ENCODE results near the gene GPR179. TPM values are rescaled to one million over a fixed set of nuclear protein-coding genes. Genes with fewer than 3 reads are reported as not detected.

Gene GPR179
- total RNA-seq, 2 experiments from 2014 or later = 0.32 to 1.1 TPM

DNA sequence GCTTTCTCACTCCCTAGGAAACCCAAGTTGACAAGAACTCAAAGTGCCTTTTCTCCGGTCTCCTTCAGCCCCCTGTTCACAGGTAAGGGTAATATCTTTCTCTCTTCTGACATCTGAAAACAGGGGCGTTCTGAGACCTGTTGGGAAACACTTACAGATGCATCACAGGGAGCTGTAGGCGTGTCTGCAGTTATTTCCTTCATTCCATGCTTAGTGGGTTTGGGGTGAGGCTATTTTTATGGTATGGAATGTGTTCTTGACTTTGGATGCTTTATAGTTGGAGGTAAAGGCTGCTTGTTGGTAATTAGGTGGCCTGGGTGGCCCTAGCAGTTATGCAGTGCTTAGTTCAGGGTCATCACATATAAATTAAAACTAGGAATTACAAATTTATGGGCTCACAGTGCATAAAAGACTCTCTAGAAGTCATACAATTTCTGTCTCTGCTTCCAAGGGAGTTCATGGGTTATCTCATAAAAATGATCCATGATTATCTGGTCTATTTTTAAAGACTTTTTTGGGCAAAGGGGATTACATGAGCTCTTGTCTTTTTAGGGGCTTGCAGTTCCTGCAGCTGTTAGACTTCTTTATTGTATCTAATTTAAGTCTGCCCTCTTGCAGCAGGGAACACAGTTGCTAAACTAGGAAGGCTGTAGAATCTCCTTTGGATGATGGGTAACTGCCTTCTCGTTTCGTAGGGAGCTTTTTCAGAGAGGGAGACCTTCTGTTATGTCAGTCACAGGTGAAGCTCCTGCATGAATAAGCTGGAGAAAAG, 18.1 kb upstream of the GPR179 start:
- no peaks in the 10 kb centered on the region for H3K9me2 ChIP-seq (ENCODE audit: insufficient read depth, low read length)
- no peak overlapping the region for H3K4me2 ChIP-seq (ENCODE audit: low read length)
- TF ChIP-seq, protein P1, sequence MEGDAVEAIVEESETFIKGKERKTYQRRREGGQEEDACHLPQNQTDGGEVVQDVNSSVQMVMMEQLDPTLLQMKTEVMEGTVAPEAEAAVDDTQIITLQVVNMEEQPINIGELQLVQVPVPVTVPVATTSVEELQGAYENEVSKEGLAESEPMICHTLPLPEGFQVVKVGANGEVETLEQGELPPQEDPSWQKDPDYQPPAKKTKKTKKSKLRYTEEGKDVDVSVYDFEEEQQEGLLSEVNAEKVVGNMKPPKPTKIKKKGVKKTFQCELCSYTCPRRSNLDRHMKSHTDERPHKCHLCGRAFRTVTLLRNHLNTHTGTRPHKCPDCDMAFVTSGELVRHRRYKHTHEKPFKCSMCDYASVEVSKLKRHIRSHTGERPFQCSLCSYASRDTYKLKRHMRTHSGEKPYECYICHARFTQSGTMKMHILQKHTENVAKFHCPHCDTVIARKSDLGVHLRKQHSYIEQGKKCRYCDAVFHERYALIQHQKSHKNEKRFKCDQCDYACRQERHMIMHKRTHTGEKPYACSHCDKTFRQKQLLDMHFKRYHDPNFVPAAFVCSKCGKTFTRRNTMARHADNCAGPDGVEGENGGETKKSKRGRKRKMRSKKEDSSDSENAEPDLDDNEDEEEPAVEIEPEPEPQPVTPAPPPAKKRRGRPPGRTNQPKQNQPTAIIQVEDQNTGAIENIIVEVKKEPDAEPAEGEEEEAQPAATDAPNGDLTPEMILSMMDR (conservative IDR thresholded peaks at IDR 0.05; ENCODE audit: low read length) = no peak
- TF ChIP-seq EZH2phosphoT487 (IDR thresholded peaks at IDR 0.05; ENCODE audit: borderline replicate concordance, low read depth, low read length) = no peak
- intact Hi-C loops (cut with micrococcal nuclease; ENCODE audit: unreplicated experiment) = no loop called here
- no TSS peak for BruUV-seq (replicated peaks)
- H2AFZ ChIP-seq (ENCODE audit: low read length) = no peak overlapping the region
- ChIA-PET CTCF (ENCODE audit: unreplicated experiment) (interaction anchor here (1.0 kb wide), 1 partner anchor 9 kb away, joined by 3 read pairs; no protein-coding TSS in a partner anchor), POLR2A (interaction anchor here (0.9 kb wide), 1 partner anchor 568 kb away, joined by 3 read pairs; no protein-coding TSS in a partner anchor)
- no peak for DNase-seq (ENCODE audit: low spot score)
- no peak overlapping the region for H3K27ac ChIP-seq (ENCODE audit: low read depth, low read length, poor library complexity, severe bottlenecking)
- H3K4me3 ChIP-seq (ENCODE audit: low read depth, low read length, poor library complexity, severe bottlenecking) = no peak overlapping the region
- no peaks in the 10 kb centered on the region for H3K79me2 ChIP-seq (ENCODE audit: insufficient read depth, low read depth, low read length)
- H3K36me3 ChIP-seq (ENCODE audit: insufficient read depth, low read length) = peaks cover 31% of the 10 kb centered on the region; the same call in 1 of the 2 replicates
- no peaks in the 10 kb centered on the region for H4K20me1 ChIP-seq (ENCODE audit: insufficient read depth, low read length)
- no peaks in the 10 kb centered on the region for H3K9me3 ChIP-seq (ENCODE audit: low read length)
- peaks cover 7% of the 10 kb centered on the region for H3K4me1 ChIP-seq (ENCODE audit: insufficient read depth, low read length, poor library complexity, severe bottlenecking)

DNA sequence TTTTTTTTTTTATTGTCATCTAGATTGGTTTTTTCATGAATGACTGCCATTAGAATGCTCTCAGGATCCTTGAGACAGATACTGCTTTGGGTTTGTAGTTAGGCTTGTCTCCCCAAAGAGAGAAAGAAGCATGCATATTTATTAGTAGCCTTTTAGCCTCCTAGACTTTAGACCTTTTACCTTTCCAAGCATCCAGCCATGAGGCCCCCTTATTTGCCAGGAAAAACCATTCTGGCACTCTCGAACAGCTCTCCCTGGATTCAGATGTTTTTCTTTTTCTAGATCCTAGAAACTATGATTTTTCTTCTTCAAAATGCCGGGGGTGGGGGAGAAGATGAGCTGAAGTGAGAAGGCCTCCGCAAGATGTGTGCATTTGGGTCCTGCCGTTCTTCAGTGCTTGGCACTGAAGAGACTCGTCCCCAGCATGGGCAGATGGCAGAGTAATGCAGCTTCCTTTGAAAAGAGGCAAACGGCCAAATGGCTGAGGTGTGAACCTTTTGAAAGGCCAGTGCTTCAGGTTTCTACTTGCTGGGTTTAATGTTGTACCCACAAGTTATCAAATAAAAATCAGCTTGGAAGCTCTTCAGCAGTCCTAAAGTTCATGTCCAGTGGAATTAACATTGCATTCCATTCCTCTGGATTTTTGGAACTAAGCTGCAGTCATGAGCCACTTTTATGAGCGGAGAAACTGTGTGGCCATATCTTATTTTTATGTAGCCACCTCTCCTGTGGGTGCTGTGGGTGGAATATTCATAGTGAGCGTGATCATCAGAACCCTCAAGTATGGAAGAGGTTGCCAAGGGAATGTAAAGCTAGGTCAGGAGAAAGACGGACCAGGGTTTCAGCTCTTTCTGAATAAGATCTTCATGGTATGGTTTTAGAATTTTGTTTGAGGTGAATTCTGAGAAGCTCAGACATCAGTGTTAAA, 15.1 kb upstream of the GPR179 start:
- H3K4me1 ChIP-seq (ENCODE audit: insufficient read depth, low read length, poor library complexity, severe bottlenecking) = peaks cover 26% of the 10 kb centered on the region
- BruUV-seq (replicated peaks) = no TSS peak
- no peak overlapping the region for H3K4me2 ChIP-seq (ENCODE audit: low read length)
- intact Hi-C loops (cut with micrococcal nuclease; ENCODE audit: unreplicated experiment) = no loop called here
- H3K9me2 ChIP-seq (ENCODE audit: insufficient read depth, low read length) = no peaks in the 10 kb centered on the region
- H2AFZ ChIP-seq (ENCODE audit: low read length) = no peak overlapping the region
- 0 out of 2 replicates have a peak, but pooled peaks cover 8% of the 10 kb centered on the region for H4K20me1 ChIP-seq (ENCODE audit: insufficient read depth, low read length)
- DNase-seq (ENCODE audit: low spot score) = no peak
- peaks cover 19% of the 10 kb centered on the region; the same call in 1 of the 2 replicates for H3K36me3 ChIP-seq (ENCODE audit: insufficient read depth, low read length)
- peaks cover 6% of the 10 kb centered on the region; the same call in 1 of the 2 replicates for H3K79me2 ChIP-seq (ENCODE audit: insufficient read depth, low read depth, low read length)
- no peak overlapping the region for H3K4me3 ChIP-seq (ENCODE audit: low read depth, low read length, poor library complexity, severe bottlenecking)
- TF ChIP-seq EZH2phosphoT487 (IDR thresholded peaks at IDR 0.05; ENCODE audit: borderline replicate concordance, low read depth, low read length) = no peak
- TF ChIP-seq, protein P1 (conservative IDR thresholded peaks at IDR 0.05; ENCODE audit: low read length) = no peak
- H3K27ac ChIP-seq (ENCODE audit: low read depth, low read length, poor library complexity, severe bottlenecking) = no peak overlapping the region
- CTCF ChIA-PET (ENCODE audit: unreplicated experiment) = no interaction called here
- H3K9me3 ChIP-seq (ENCODE audit: low read length) = no peaks in the 10 kb centered on the region
- POLR2A ChIA-PET = interaction anchor here (1.0 kb wide), 1 partner anchor 10 kb away, joined by 3 read pairs; no protein-coding TSS in a partner anchor

Data from OCI-LY7 (cell line).